ENCODE measurements around the gene C17orf58. TPM values are rescaled to one million over a fixed set of nuclear protein-coding genes. Genes with fewer than 3 reads are reported as not detected.

Gene C17orf58
- total RNA-seq, 1 donor from 2014 or later = 10.9 TPM

- peak; percentile 47 for TF ChIP-seq CTCF (IDR thresholded peaks at IDR 0.05; ENCODE audit: unreplicated experiment)
- no peaks in the 10 kb centered on the region for H3K4me1 Mint-ChIP-seq (ENCODE audit: low read depth)
- DNase-seq (ENCODE audit: low spot score, unreplicated experiment) = no peak
- H3K4me3 Mint-ChIP-seq (ENCODE audit: low read depth) = no peak overlapping the region
- H3K9me3 Mint-ChIP-seq (ENCODE audit: low read depth) = no peaks in the 10 kb centered on the region
- H3K27me3 Mint-ChIP-seq = no peaks in the 10 kb centered on the region
- peaks cover 31% of the 10 kb centered on the region for H3K36me3 Mint-ChIP-seq (ENCODE audit: insufficient read depth)
- H3K27ac Mint-ChIP-seq = peak overlapping the region; percentile 87
Measured at GRCh38 chr17:67942810-67943209, 53.5 kb downstream of the C17orf58 start.

Other genes starting within 250 kb of the C17orf58 start
- gene BPTF, start 171.0 kb downstream of the C17orf58 start, total RNA-seq = 181 and 194 TPM in 2 replicates
- 132 and 140 TPM in 2 replicates for gene KPNA2, start 39.3 kb upstream of the C17orf58 start, total RNA-seq

Data from progenitor cell of endocrine pancreas (in vitro differentiated cells).